SK-N-MC (cell line): ENCODE results near the gene TAC3.

Source experiments
- EZH2 ChIP-seq: fragments of 200-600 bp; sonication (generic); IDR thresholded peaks from one replicate; pipeline ENCODE4 v1.6.1; 2017; ENCODE audit warnings: antibody characterized with exemption
- FOXP2 ChIP-seq: optimal IDR thresholded peaks from 2 replicates; pipeline ENCODE3; 2011; ENCODE audit warnings: mild to moderate bottlenecking, moderate library complexity; ENCODE audit not compliant: insufficient read depth; ENCODE audit errors: extremely low read length, control extremely low read depth
- POLR2AphosphoS5 ChIP-seq: IDR thresholded peaks from 2 replicates; pipeline ENCODE4 v1.6.1; 2012; ENCODE audit warnings: mild to moderate bottlenecking, low read depth, low read length, borderline replicate concordance

GRCh38 chr12:57011438-57012424, 4.6 kb downstream of the TAC3 start:
- TF ChIP-seq POLR2AphosphoS5 (no peak), EZH2 (no peak), FOXP2 (no peak)
